Measurements from ENCODE around the gene MGAT3.

- TF ChIP-seq POLR2AphosphoS5 (IDR thresholded peaks at IDR 0.05) (no peak), POLR2A (IDR thresholded peaks at IDR 0.05) (no peak), EP300 (IDR thresholded peaks at IDR 0.05) (no peak)
- TF ChIP-seq, protein P1, sequence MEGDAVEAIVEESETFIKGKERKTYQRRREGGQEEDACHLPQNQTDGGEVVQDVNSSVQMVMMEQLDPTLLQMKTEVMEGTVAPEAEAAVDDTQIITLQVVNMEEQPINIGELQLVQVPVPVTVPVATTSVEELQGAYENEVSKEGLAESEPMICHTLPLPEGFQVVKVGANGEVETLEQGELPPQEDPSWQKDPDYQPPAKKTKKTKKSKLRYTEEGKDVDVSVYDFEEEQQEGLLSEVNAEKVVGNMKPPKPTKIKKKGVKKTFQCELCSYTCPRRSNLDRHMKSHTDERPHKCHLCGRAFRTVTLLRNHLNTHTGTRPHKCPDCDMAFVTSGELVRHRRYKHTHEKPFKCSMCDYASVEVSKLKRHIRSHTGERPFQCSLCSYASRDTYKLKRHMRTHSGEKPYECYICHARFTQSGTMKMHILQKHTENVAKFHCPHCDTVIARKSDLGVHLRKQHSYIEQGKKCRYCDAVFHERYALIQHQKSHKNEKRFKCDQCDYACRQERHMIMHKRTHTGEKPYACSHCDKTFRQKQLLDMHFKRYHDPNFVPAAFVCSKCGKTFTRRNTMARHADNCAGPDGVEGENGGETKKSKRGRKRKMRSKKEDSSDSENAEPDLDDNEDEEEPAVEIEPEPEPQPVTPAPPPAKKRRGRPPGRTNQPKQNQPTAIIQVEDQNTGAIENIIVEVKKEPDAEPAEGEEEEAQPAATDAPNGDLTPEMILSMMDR (IDR thresholded peaks at IDR 0.05): no peak
Observed at GRCh38 chr22:39480557-39480956, 23.7 kb downstream of the MGAT3 start.
